GM21825 (cell line): ENCODE measurements around the gene GCHFR.
A peak's percentile ranks its signal among the peaks of the same experiment; 100 is the strongest.

Source experiments
- ATAC-seq: cut with Tn5 transposase; IDR thresholded peaks from one replicate; pipeline ENCODE4 v1.9.1; 2021; ENCODE audit warnings: mild to moderate bottlenecking, moderate library complexity; ENCODE audit not compliant: unreplicated experiment

GCHFR gene

DNA sequence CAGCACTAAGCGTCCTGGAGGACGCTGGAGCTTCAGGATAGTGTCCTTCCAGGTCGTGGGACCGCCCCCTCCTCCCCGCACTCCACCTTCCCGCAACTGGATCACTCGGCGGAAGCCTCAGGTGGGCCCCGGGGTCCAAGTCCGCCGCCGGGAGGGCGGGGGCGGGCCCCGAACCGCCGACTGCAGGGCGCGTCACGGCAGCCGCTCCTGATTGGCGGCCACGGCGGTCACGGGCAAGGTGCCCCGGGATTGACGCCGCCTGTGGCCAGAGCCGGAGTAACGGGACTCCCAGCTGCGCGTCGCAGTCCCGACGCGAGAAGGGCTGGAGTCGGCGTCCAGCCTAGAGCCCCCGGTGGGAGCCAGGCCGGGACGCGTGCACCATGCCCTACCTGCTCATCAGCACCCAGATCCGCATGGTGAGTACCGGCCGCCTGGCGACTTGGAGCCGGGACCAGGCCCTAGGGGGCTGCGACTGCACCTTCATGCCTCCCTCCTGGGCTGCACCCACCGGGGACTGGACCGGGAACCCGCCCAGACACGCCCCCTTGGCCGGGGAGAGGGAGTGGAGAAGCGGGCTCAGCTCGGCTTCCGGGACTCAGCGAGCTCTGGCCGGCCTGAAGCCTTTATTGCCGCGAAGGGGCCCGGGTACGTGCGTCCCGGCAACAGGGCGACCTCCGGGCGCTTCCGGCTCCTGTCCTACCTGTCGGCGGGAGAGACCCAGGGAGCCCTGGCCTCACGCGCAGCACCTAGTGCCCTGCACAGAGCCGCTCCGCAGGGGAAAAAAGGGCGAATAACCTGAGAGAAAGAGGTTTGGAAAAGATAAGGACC, at the start of gene GCHFR:
Gene GCHFR, plus strand, starts transcription at position 268 of the 828 bp plus-strand sequence. Its CDS starts 113 bp downstream, at position 381.
- peak; percentile 43 for ATAC-seq

DNA sequence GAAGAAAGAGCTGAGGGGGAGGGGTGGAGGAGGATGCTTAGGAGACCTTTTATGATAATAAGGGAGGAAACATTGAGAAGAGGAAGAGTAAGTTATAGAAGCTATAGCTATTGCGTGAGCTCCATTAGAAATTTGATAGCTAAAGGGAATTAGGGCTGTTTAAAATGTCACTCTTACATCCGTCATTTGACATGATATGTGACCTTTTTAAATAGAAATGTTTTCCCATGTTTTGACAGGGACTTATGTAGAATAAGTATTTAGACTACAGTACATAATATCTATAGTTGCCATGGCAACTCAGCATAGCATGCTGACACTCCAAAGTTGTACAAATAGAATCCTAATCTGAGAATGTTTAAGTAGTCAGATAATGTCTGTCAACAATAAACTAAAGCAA, 49.7 kb upstream of the GCHFR start:
- ATAC-seq, result no peak

DNA sequence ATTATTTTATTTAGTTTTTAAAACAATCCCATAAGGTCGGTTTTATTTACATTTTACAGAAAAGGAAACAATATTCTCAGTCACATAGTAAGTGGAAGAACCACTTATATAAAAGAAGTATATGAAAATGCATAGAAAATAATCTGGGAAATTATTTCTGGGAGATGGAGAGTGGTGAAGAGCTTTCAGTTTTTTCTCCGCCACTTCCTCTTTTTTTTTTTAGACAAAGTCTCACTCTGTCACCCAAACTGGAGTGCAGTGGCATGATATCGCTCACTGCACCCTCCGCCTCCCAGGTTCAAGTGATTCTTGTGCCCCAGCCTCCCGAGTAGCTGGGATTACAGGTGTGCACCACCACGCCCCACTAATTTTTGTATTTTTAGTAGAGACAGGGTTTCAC, 47.7 kb upstream of the GCHFR start:
- ATAC-seq, result no peak

DNA sequence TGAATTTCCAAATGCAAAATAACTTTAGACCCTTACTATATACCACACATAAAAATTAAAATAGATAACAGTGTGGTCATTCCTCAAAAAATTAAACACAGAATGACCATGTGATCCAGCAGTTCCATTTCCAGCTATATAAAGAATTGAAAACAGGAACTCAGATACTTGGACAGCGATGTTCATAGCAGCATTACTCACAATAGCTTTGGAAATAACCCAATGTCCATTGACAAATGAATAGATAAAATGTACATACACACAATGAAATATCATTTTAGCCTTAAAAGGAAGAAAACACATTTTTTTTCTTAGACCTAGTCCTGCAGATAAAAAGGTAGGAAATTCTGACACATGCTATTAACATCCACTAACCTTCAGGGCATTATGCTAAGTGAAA, 42.2 kb upstream of the GCHFR start:
- ATAC-seq, result no peak

DNA sequence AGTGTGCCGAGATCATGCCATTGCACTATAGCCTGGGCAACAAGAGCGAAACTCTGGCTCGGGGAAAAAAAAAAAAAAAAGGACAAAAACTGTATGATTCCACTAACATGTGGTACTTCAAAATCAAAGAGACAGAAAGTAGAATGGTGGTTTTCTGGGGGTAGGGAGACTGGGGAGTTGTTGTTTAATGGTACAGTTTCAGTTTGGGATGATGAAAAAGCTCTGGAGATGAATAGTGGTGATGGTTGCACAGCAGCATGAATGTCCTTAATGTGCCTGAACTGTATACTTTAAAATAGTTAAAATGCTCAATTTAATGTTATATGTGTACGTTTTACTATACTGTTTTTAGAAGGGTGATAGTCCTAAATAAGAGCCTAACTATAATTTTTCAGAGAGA, 41.5 kb upstream of the GCHFR start:
- no peak for ATAC-seq

DNA sequence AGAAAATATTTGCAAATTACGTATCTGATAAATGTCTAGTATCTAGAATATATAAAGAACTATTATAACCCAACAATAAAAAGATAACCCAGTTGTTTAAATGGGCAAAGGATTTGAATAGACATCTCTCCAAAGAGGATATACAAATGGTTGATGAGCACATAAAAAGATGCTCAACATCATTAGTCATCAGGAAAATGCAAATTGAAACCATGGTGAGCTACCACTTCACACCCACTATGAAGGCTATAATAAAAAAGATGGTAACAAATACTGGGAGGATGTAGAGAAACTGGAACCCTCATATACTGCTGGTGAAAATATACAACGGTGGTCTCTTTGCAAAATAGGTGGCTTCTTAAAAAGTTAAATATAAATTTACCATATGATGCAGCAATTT, 40.9 kb upstream of the GCHFR start:
- ATAC-seq, result no peak

GRCh38 chr15:40723919-40724318, 39.9 kb upstream of the GCHFR start:
- no peak for ATAC-seq

DNA sequence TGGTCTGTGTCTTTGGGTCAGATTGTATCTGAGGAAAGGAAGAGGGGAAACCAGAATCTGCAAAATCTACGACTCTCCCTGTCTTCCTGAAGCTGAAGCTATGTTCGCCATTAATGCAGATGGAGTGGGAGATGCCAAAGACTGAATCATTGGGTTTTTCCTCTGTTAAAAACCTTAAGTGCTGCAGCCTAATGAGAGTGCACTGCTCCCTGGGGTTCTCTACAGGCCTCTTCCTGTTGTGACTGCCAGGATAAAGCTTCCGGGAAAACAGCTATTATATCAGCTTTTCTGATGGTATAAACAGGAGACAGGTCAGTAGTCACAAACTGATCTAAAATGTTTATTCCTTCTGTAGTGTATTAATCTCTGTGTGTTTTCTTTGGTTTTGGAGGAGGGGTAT, 32.8 kb upstream of the GCHFR start:
- no peak for ATAC-seq

DNA sequence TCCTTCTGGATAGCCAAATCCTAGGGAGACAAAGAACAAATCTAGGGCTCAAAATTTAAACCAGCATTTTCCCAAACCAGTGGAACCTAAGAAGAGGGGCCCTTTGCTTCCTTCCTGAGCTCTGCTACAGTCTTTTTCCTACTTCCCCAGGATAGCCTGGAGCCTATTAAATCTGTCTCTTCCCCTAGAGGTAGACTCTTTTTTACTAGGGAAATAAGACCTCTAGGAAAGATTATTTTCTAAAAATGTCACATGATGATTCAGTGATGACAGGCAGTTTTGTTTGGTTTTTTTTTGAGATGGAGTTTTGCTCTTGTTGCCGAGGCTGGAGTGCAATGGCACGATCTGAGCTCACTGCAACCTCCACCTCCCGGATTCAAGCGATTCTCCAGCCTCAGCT, 27.3 kb upstream of the GCHFR start:
- no peak for ATAC-seq

DNA sequence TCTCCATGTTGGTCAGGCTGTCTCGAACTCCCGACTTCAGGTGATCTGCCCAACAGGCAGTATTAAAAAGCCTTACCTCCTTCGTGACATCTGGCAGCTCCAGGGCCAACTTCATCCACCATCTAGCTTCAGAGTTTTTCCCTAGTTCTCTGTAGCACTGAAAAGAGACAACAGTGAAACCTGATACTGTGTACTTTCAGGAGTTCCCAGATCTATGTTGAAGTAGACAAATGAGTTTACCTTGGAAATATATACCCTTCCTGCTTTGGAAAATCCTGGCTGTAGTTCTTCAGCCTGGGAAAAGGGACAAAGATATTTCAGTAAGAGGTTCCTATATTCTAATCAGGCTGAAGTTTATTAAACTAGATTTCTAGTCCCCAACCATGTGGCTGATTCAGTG, 26.8 kb upstream of the GCHFR start:
- ATAC-seq, result no peak

- ATAC-seq, result no peak
Measured at GRCh38 chr15:40739047-40739446, 24.8 kb upstream of the GCHFR start.

DNA sequence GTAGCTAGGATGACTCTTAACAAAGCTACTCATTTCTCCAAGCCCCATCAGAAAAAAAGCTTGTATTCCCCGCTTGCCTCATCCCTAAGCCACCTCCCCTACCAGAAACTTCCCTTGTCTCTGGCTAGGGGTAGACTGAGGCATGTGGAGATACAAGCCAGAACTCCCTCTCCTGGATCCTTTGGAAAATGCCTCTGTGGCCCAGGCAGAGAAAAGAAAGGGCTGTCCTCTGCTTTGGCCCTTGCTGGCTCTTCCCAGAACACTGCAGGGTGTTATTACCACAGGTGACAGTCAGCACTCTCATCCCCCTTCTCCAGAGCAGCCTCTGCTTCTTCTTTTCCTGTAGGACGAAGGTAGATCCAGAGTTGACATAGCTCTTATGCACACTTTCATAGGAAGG, 24.0 kb upstream of the GCHFR start:
- ATAC-seq, result no peak

DNA sequence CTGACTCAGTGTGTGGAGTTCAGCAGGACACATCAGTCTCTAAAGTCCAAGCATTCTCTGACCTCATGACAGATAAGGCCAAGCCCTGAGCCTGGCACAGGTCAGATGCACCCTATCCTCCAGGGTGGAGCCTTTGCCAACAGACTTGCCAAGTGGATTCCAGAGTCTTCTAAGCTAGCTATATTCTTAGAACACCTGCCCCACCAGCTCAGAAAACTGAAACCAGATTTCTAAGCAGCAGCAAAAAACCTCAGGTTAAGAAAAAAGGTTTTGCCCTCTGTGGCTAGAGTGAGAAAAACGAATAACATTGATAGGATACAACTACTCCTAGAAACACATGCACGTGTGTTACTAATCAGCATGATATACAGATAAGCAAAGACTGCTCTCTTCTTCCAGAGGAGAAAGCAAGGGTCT, 20.4 kb upstream of the GCHFR start:
- no peak for ATAC-seq

GRCh38 chr15:40743921-40744814, 19.7 kb upstream of the GCHFR start:
- ATAC-seq, result no peak

DNA sequence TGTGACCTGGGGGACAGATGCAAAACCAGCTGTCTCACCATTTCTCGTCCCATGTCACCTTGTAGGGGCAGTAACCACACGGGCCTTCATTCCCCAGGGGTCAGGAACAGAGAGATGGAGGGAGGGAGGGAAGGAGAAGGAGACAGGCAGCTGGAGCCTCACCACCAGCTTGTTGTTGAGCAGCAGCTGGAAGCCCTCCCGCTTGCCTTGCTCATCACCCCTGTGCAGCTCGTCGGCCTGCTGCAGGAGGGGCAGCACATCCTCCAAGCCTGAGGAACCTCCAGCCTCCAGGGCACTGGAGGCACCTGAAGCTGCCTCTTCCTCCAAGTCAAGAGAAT, 19.1 kb upstream of the GCHFR start:
- no peak for ATAC-seq

- no peak for ATAC-seq
Measured at GRCh38 chr15:40746916-40747418, 16.9 kb upstream of the GCHFR start.

DNA sequence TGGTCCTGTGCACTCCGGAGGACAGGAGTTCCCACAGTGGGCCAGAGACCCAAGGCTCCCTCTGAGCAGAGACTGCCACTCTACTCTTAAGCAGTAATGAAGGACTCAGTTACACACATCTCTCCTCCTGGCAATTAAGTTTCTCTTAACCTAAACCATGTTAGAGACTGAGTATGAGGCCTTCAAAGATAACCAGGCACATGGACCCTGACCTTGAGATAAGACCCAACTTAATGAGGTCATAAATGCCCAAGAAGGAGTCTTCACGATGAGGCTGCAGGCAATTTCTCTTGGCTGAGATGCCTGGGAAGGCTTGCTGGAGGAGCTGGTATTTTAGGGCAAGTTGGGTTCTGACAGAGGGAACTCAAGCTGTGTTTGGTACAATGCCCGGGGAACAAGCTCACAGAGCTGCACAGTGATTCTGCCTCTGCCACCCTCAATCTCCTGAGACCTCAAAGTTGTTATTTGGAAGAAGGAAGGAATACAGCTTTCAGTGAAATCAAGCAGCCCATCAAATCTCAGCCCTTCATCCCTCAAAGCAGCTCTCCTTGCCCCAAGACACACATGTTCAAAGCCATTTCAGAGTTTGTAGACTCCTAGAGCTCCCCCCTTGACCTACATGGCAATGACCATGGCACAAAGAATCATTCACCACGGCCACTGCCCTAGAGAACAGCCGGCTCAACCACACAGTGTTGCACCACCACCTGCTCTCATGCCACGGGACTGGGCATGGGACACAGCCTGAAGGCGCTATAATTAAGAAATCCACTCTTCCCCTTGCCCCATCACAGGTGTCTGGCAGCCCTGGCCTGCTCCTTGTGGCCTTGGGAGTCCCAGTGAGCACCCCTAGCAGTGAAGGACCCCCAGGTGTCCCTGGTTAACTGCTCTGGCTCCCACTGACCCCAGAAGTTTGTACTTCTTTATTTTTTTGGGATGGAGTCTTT, 15.9 kb upstream of the GCHFR start:
- no peak for ATAC-seq

- no peak for ATAC-seq
Measured at GRCh38 chr15:40749151-40749630, 14.7 kb upstream of the GCHFR start.

DNA sequence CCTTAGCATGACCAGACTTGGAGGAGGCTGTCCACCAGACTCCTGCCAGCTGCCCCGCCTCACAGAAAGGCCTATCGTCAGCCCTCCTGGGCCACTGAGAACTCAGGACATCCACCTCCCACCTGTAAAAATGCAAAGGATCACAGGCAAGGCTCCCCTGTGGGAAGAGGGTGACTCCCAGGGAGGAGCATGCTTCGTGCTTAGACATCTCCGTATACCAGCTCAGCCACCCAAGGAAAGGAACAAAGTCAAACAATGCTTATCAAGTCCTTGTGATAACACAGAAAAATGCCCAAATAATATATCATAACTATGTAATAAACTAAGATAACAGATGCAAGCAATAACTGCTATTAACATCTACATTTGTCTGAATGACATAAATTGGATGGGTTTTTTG, 13.0 kb upstream of the GCHFR start:
- ATAC-seq, result no peak

DNA sequence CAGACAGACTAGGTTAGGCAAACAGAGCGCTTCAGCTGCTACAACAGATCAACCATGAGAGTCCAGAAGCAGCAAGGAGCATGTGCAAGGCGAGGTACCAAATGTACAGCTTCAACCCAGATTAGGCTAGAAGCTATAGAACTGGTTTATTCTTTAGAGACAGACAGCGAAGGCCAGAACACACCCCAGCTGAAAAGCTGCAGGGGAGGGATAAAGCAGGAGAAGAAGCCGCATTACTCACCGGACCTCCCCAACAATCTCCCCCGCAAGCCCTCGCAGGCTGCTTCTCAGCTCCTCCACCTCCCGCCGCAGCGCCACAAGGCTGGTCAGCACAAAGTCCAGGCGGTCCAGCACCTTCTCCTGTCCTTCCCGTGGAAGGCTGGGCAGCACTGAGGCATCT, 12.1 kb upstream of the GCHFR start:
- ATAC-seq, result no peak

GRCh38 chr15:40754574-40754882, 9.3 kb upstream of the GCHFR start:
- peak; percentile 7 for ATAC-seq
